HG03565 (cell line): ENCODE data around the gene LRRC27.
"Not testable (repeated sequence)": the region's sequence is repeated elsewhere in the genome, so short reads cannot be mapped to it uniquely, and the experiment has no call there.

Experiments used
- ATAC-seq: cut with Tn5 transposase; IDR thresholded peaks from one replicate; pipeline ENCODE4 v1.9.1; 2021; ENCODE audit warnings: mild to moderate bottlenecking, moderate library complexity; ENCODE audit not compliant: unreplicated experiment

LRRC27 gene

DNA sequence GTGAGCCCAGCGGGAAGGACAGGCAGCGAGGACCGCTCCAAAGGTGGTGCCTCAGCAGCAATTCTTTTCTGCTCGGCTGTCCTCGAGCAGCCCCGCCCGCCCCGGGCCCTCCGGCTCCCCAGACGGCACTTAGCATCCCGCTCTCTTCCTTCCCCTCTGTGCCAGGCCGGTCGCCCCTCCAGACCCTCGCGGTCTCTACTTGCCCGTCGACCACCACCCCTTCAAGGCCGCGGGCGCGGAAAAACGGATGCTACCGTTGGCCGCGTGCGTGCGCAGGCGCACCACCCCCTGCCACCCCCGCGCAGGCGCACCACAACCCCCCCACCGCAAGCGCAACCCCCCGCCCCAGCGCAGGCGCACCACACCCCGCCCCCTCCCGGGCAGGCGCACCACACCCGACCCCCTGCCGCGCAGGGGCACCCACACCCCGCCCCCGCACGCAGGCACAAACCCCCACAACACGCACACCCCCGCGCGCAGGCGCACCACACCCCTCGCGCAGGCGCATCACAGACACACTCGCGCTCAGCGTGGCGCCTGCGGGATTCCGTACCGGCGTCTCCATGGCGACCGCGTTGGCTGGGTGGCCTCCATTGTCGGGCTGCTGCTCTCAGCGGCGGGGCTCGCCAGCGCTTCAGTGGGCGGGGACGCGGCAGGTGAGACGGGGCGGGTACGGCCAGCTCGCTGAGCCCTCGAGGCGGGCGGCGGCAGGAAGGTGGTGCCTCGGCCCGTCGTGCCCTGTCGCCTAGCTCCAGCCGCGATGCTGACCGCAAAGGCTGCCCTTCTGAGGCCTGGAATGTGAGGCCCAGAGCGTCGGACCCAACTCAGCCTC lies at the start of gene LRRC27:
TSS of gene LRRC27 (plus strand) at position 593 of the 832 bp plus-strand sequence. CDS start 1,332 bp downstream, outside the sequence.
- ATAC-seq: peak; percentile 65

DNA sequence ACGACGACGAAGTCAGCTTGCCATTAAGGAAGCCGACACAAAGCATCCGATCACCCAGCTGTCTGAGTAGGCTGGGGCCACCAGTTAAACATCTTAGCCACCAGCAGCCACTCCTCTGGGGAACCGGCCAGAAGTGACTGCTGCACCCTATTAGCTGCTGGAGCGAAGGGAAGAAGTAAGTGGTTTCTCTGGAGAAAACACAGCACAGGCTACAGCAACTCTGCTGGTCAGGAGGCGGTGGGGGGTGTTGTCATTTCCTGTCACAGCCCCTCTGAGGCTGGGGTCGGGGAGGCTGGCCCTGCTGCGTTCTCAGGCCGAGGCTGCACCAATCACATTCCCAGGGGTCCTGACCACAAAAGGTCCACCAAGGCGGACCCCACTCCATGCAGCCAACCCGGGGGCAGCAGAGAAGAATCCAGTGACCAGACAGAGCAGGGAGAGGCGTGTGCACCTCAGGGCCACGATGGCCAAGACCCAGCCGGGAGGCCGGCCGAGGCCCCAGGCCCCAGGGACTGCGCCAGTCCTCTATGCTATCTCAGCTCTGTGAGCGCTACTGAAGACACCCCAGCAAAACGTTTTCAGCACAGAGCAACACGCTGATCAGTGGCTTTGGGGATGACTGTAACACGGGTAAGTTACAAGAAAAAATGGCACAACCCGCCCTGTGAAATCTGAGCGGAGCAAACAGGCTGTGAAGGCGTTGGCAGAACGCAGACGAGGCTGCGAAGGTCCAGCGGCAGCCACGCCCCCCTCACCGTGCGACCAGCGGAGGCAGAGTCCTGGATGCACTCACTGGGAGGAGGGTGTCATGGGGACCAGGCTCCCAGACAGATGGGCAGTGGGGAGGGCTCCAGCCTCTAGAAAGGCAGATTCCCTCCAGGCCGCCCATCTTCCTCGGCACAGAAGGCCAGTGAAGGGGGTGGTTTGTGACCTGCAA lies 49.1 kb upstream of the LRRC27 start:
- ATAC-seq: no peak

GRCh38 chr10:132283604-132284382 lies 48.2 kb upstream of the LRRC27 start:
- no peak for ATAC-seq

- ATAC-seq: no peak
These were observed 42.6 kb upstream of the LRRC27 start for GRCh38 chr10:132289439-132289838.

DNA sequence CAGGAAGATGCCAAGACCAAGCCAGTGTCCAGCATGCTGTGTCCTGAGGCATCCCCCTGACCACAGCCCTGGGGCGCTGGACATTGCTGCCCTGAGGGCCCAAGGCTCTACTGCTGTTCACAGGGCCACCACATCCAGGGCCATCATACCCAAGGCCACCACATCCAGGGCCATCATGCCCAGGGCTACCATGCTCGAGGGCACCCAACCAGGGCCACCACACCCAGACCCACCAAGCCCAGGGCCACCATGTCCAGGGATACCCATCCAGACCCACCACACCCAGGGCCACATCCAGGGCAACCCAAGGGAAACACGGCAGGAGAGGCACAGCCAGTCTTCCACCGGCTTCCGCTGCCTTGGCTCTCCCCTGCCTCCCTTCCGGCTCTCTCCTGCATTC lies 41.4 kb upstream of the LRRC27 start:
- no peak for ATAC-seq

GRCh38 chr10:132291826-132292225 lies 40.2 kb upstream of the LRRC27 start:
- no peak for ATAC-seq

GRCh38 chr10:132292287-132293200 lies 39.4 kb upstream of the LRRC27 start:
- no peak for ATAC-seq

DNA sequence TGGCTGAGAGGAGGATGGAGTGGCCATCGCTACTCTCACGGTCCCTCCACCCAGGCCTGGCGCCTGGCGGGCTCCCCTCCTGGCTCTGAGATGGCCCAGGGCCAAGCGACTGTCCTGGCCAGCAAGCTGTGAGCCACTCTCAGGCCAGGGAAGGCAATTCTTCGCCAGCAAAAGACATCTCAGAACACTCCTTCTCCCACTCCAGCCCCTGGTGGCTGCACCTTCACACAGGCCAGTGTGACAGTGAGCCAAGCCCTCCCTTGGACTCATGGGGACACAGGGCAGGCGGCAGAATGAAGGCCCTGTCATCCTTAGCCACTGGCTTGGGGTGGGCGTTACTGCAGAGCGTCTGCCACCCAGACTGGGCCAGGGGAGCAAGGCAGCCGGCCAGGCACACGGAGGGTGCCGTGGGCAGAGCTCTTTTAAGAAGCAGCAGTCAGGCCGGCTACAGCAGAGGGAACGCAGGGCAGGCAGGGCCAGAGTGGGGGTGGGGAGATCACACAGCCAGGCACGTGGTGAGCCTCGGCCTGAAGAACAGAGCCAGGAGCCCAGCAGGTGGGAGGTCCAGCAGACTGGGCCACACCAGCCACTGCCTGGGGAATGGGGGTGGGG lies 38.7 kb upstream of the LRRC27 start:
- ATAC-seq: no peak

DNA sequence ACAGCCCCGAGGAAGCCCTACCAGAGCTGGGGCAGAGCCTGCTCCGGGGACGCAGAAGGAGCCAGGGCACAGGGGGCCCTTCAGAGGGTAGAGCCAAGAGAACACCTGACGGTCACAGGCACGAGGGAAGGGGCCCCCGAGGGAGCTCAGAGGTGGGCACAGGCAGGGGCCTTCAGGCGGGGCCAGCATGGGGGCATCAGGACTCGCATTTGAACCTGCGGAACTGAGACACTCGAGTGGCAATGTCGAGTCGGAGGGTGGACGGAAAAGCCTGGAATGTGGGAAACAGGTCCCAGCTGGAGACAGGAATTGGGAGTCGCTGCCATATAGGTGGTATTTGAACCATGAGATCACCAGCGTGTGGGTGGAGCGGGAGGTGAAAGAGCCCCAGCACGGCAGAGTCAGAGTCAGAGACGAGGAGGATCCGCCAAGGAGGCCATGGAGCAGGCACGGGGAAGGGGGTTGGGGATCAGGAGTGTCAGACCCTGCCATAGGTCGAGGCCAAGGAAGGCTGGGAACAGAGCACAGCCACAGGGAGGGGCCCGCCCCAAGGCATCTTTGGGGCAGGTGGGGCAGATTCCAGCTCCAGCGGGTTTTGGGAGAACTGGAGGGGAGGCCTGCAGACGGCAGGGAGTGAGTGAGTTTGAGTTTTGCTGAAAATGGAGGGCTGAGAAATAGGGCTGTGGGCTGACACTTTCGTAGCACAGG lies 38.0 kb upstream of the LRRC27 start:
- no peak for ATAC-seq

- no peak for ATAC-seq
These were observed 37.3 kb upstream of the LRRC27 start for GRCh38 chr10:132294561-132295318.

- not testable (repeated sequence) for ATAC-seq
These were observed 36.5 kb upstream of the LRRC27 start for GRCh38 chr10:132295481-132295880.

GRCh38 chr10:132296666-132297443 lies 35.1 kb upstream of the LRRC27 start:
- no peak for ATAC-seq

DNA sequence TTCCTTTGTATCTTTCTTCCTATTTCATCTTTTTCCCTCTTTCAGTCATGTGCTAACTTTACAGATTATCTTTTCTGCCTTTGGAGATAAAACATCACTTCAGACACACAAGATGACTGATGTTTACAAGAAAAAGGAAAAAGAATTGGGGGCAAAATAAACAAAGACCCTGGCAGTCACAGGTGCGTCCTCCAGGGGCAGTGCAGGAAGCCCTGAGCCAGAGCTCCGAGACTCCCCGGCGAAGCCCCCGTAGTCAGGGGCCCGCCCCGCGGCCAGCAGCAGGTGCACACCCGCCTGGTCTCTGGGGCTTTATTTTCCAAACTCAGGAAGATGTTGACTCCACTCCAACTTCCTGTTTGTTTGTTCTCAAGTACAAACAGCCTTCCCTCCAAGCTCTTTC lies 34.5 kb upstream of the LRRC27 start:
- no peak for ATAC-seq

GRCh38 chr10:132298038-132298881 lies 33.7 kb upstream of the LRRC27 start:
- ATAC-seq: no peak

DNA sequence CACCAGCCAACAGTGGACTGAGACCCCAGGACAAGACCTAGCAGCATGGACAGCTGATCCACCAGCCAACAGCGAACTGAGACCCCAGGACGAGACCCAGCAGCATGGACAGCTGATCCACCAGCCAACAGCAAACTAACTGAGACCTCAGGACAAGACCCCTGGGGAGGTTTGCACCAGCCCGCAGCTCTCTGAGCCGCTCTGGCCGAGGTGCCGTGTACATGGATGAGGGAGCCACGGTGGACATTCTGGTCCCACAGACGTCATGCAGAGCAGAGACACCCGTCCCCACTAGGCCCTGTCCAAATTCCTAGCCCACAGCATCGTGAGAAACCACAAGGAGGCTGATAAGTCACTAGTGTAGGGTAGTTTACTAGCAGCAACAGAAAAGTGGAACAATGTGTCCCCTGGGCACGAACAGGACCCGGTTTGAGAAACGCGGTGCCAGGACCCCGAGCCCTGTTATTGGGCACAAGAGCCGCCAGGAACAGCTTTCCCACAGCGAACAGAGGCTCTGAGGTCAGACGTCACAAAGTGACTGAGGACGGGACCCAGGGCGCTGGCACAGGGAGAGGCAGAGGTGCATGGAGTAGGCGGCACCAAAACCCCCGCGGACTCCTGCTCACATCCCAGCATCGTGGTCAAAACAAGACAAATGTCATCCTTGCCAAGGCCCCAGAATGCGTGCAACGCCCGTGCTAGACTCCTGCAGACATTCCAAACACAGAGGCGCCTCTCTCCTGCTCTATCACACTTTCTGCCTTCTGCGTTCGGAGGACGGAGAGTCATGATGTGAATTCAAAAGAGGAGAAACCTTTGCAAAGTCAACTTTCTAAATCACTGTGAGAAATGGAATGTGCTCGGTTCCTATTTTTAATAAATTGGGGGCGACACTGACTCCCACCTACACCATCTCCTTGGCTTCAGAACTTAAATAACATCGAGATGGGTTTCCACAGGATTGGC lies 32.3 kb upstream of the LRRC27 start:
- ATAC-seq: no peak
